Gastrocnemius medialis (tissue), 4 donors: ENCODE results near the gene PTGFRN. TPM values are rescaled to one million over a fixed set of nuclear protein-coding genes. Genes with fewer than 3 reads are reported as not detected.

ENCODE experiments used
- ATAC-seq, 2 donors: fragments of 150-250 bp; one replicate each; pipeline ENCODE4 v1.9.1; 2016
- DNase-seq, 2 donors: peaks; one replicate each; pipeline ENCODE4 v3.0.0-alpha.2; 2019
- H3K27ac ChIP-seq, 4 donors: fragments of 200-600 bp; sonication (generic); 1 replicate in 1 of 4; 2 replicates in 3 of 4; pipeline ENCODE4 v1.5.1; 2016 to 2018; ENCODE audit warnings: mild to moderate bottlenecking in 2 of 4, moderate library complexity in 1 of 4
- H3K27me3 ChIP-seq, 3 donors: fragments of 200-600 bp; sonication (generic) in 2 of 3; 1 replicate in 1 of 3; 2 replicates in 2 of 3; pipeline versions ENCODE4 v1.5.1 to v1.6.0; 2016 to 2019; ENCODE audit warnings: mild to moderate bottlenecking in 1 of 3, moderate library complexity in 1 of 3
- H3K36me3 ChIP-seq, 2 donors: fragments of 200-600 bp; sonication (generic) in 1 of 2; one replicate each; pipeline ENCODE4 v1.5.1; 2017 to 2018
- H3K4me1 ChIP-seq, 2 donors: fragments of 200-600 bp; sonication (generic) in 1 of 2; one replicate each; pipeline ENCODE4 v1.5.1; 2016 to 2017; ENCODE audit warnings: mild to moderate bottlenecking in 2 of 2
- H3K4me3 ChIP-seq, 4 donors: fragments of 200-600 bp; sonication (generic) in 3 of 4; 1 replicate in 1 of 4; 2 replicates in 3 of 4; pipeline ENCODE4 v1.5.1; 2016 to 2019; ENCODE audit warnings: mild to moderate bottlenecking in 2 of 4
- H3K9me3 ChIP-seq, 3 donors: fragments of 200-600 bp; sonication (generic) in 2 of 3; 1 replicate in 1 of 3; 2 replicates in 2 of 3; pipeline ENCODE4 v1.5.1; 2016 to 2019
- CTCF ChIP-seq, 5 experiments: fragments of 450-650 bp in 3 of 5; fragments of 200-600 bp in 2 of 5; sonication (generic) in 2 of 5; IDR thresholded peaks in 4 of 5; conservative IDR thresholded peaks in 1 of 5; 1 replicate in 4 of 5; 2 replicates in 1 of 5; pipeline ENCODE4 v1.5.1; 2016 to 2019; ENCODE audit warnings: antibody characterized with exemption in 5 of 5, mild to moderate bottlenecking in 3 of 5, moderate library complexity in 3 of 5
- POLR2A ChIP-seq, 2 donors: fragments of 450-650 bp; IDR thresholded peaks; one replicate each; pipeline ENCODE4 v1.6.1; 2017; ENCODE audit warnings: antibody characterized with exemption in 2 of 2, mild to moderate bottlenecking in 2 of 2, moderate library complexity in 2 of 2
- in situ Hi-C, 4 donors: fragments of 200-750 bp; cut with MboI; loops; one replicate each; pipeline versions ENCODE4 v1.15.0 to v1.8.0; 2017; ENCODE audit warnings: low sequenced_read_pairs in 4 of 4
- intact Hi-C: fragments of 100-400 bp; cut with DNase I; formaldehyde crosslinking; loops from one replicate; pipeline ENCODE4 v1.15.1; 2023; ENCODE audit warnings: low total_unique reads
- total RNA-seq, 4 donors: library from RNA; depleted of rRNA; stranded (reverse); fragments of >200 nt; gene quantifications; one replicate each; pipeline versions ENCODE4 v1.1.0 to v1.2.3, GENCODE V29; 2016

The PTGFRN gene
- total RNA-seq, 4 donors from 2014 or later: 1.5 to 18.1 (median 2.9) TPM

- DNase-seq: no peak
- H3K4me3 ChIP-seq: no peak overlapping the region
- peaks cover 0 to 3% (median 0%) of the 10 kb centered on the region in 3 donors for H3K27me3 ChIP-seq
- H3K27ac ChIP-seq: no peak overlapping the region
- H3K36me3 ChIP-seq: no peaks in the 10 kb centered on the region
- in situ Hi-C loops: loop anchor here in 1 of 4 donors (25.0 kb wide), 1 partner anchor 449 kb away; no protein-coding TSS in a partner anchor
- no peaks in the 10 kb centered on the region for H3K4me1 ChIP-seq
- no peak for ATAC-seq
- H3K9me3 ChIP-seq: no peaks in the 10 kb centered on the region
- TF ChIP-seq CTCF (IDR thresholded peaks at IDR 0.05 in 4 of 5, conservative IDR thresholded peaks at IDR 0.05 in 1 of 5) (no peak), POLR2A (IDR thresholded peaks at IDR 0.05) (no peak)
- intact Hi-C loops: no loop called here
Measured at GRCh38 chr1:117036018-117036461, 126.3 kb downstream of the PTGFRN start.

GRCh38 chr1:117037802-117038201 lies 128.1 kb downstream of the PTGFRN start:
- TF ChIP-seq CTCF (IDR thresholded peaks at IDR 0.05 in 4 of 5, conservative IDR thresholded peaks at IDR 0.05 in 1 of 5) (no peak), POLR2A (IDR thresholded peaks at IDR 0.05) (no peak)
- intact Hi-C loops (no loop called here), in situ Hi-C loops (loop anchor here in 1 of 4 donors (25.0 kb wide), 1 partner anchor 451 kb away; no protein-coding TSS in a partner anchor)

GRCh38 chr1:117038236-117038635 lies 128.5 kb downstream of the PTGFRN start:
- Histone ChIP-seq H3K27me3 (peaks cover 0 to 3% (median 0%) of the 10 kb centered on the region in 3 donors), H3K36me3 (no peaks in the 10 kb centered on the region), H3K9me3 (no peaks in the 10 kb centered on the region), H3K4me1 (no peaks in the 10 kb centered on the region), H3K27ac (no peak overlapping the region), H3K4me3 (no peak overlapping the region)
- intact Hi-C loops: no loop called here
- no peak for TF ChIP-seq CTCF (IDR thresholded peaks at IDR 0.05 in 4 of 5, conservative IDR thresholded peaks at IDR 0.05 in 1 of 5)
- TF ChIP-seq POLR2A (IDR thresholded peaks at IDR 0.05): no peak
- in situ Hi-C loops: loop anchor here in 1 of 4 donors (25.0 kb wide), 1 partner anchor 451 kb away; no protein-coding TSS in a partner anchor
- ATAC-seq: no peak
- DNase-seq: no peak

More at GRCh38 chr1:117037802-117038201, 128.1 kb downstream of the PTGFRN start:
- Histone ChIP-seq H3K4me3 (no peak overlapping the region), H3K27me3 (peaks cover 0 to 3% (median 0%) of the 10 kb centered on the region in 3 donors), H3K36me3 (no peaks in the 10 kb centered on the region), H3K4me1 (no peaks in the 10 kb centered on the region), H3K27ac (no peak overlapping the region), H3K9me3 (no peaks in the 10 kb centered on the region)
- no peak for ATAC-seq
- no peak for DNase-seq

Other genes with a start within 250 kb of the PTGFRN start
- 1 to 10 TPM in 1 of 4 donors, under 1 TPM in 3; 0.25 to 1.2 (median 0.72) TPM for gene IGSF3, start 242.2 kb upstream of the PTGFRN start, total RNA-seq
- under 1 TPM in 1 of 4 donors, not detected in 3; 0.16 TPM for gene CD2, start 155.5 kb upstream of the PTGFRN start, total RNA-seq
- gene CD101, start 91.8 kb downstream of the PTGFRN start, total RNA-seq: under 1 TPM in 1 of 4 donors, not detected in 3; 0.10 TPM
- gene TTF2, start 150.4 kb downstream of the PTGFRN start, total RNA-seq: 10 to 100 TPM in 3 of 4 donors, 1 to 10 TPM in 1; 9.7 to 15.2 (median 12.2) TPM
- 1 to 10 TPM; 2.4 to 9.4 (median 5.2) TPM for gene TRIM45, start 211.8 kb downstream of the PTGFRN start, total RNA-seq